ENCODE data around the gene DYRK1B. TPM values are rescaled to one million over a fixed set of nuclear protein-coding genes. Genes with fewer than 3 reads are reported as not detected.

Gene DYRK1B
- polyA plus RNA-seq, 1 donor (not counting 4 experiments of a cell fraction or from before 2014, with no cell fraction given) = 4.6 TPM

- peaks cover 32 to 37% of the 10 kb centered on the region in 2 experiments for H3K36me3 ChIP-seq (ENCODE audit: control insufficient read depth in 2 of 2, extremely low read depth in 1 of 2, insufficient read depth in 2 of 2, low read length in 2 of 2)
- H2AFZ ChIP-seq (ENCODE audit: control insufficient read depth, low read length) = no peak overlapping the region
- H3K4me3 ChIP-seq (ENCODE audit: control insufficient read depth in 2 of 3, extremely low read depth in 1 of 3, insufficient read depth in 2 of 3, low read depth in 1 of 3, low read length in 3 of 3) = no peak overlapping the region
- H4K20me1 ChIP-seq (ENCODE audit: control insufficient read depth, extremely low read depth, insufficient read depth, low read length) = peaks cover 4% of the 10 kb centered on the region
- no peak overlapping the region for H3K9ac ChIP-seq (ENCODE audit: control insufficient read depth, extremely low read depth, insufficient read depth, low read length)
- TF ChIP-seq CTCF (optimal IDR thresholded peaks at IDR 0.05 in 1 of 3, IDR thresholded peaks at IDR 0.05 in 1 of 3, conservative IDR thresholded peaks at IDR 0.05 in 1 of 3; ENCODE audit: extremely low read depth in 1 of 3, insufficient read depth in 2 of 3, low read length in 3 of 3) (no peak), EZH2 (IDR thresholded peaks at IDR 0.05; ENCODE audit: low read length) (no peak)
- H3K9me1 ChIP-seq (ENCODE audit: control insufficient read depth, extremely low read depth, insufficient read depth, low read length) = no peaks in the 10 kb centered on the region
- H3K27ac ChIP-seq (ENCODE audit: control insufficient read depth, insufficient read depth, low read length) = no peak overlapping the region
- dilution Hi-C loops (cut with MboI; ENCODE audit: extremely low pct_ligation_motif_present, low sequenced_read_pairs) = no loop called here
- DNase-seq (ENCODE audit: low read depth, low spot score) = no peak
- H3K27me3 ChIP-seq (ENCODE audit: control insufficient read depth, extremely low read depth, insufficient read depth, low read length) = no peaks in the 10 kb centered on the region
- peaks cover 67% of the 10 kb centered on the region for H3K79me2 ChIP-seq (ENCODE audit: control insufficient read depth, insufficient read depth, low read length)
- no peaks in the 10 kb centered on the region for H3K9me3 ChIP-seq (ENCODE audit: control insufficient read depth, low read depth, low read length)
- no peak for FAIRE-seq
- peaks cover 26% of the 10 kb centered on the region for H3K4me1 ChIP-seq (ENCODE audit: control insufficient read depth, extremely low read depth, insufficient read depth, low read length)
- no peak overlapping the region for H3K4me2 ChIP-seq (ENCODE audit: control insufficient read depth, extremely low read depth, insufficient read depth, low read depth, low read length)
These were observed 6.5 kb upstream of the DYRK1B start for GRCh38 chr19:39840492-39840891.

- Histone ChIP-seq H3K4me1 (ENCODE audit: control insufficient read depth, extremely low read depth, insufficient read depth, low read length) (peaks cover 21% of the 10 kb centered on the region), H3K79me2 (ENCODE audit: control insufficient read depth, insufficient read depth, low read length) (peaks cover 60% of the 10 kb centered on the region), H3K9ac (ENCODE audit: control insufficient read depth, extremely low read depth, insufficient read depth, low read length) (no peak overlapping the region), H3K4me3 (ENCODE audit: control insufficient read depth in 2 of 3, extremely low read depth in 1 of 3, insufficient read depth in 2 of 3, low read depth in 1 of 3, low read length in 3 of 3) (no peak overlapping the region), H3K27me3 (ENCODE audit: control insufficient read depth, extremely low read depth, insufficient read depth, low read length) (no peaks in the 10 kb centered on the region), H4K20me1 (ENCODE audit: control insufficient read depth, extremely low read depth, insufficient read depth, low read length) (peaks cover 4% of the 10 kb centered on the region), H3K9me3 (ENCODE audit: control insufficient read depth, low read depth, low read length) (no peaks in the 10 kb centered on the region), H3K36me3 (ENCODE audit: control insufficient read depth in 2 of 2, extremely low read depth in 1 of 2, insufficient read depth in 2 of 2, low read length in 2 of 2) (peaks cover 34 to 40% of the 10 kb centered on the region in 2 experiments), H3K9me1 (ENCODE audit: control insufficient read depth, extremely low read depth, insufficient read depth, low read length) (no peaks in the 10 kb centered on the region), H3K27ac (ENCODE audit: control insufficient read depth, insufficient read depth, low read length) (no peak overlapping the region), H2AFZ (ENCODE audit: control insufficient read depth, low read length) (no peak overlapping the region), H3K4me2 (ENCODE audit: control insufficient read depth, extremely low read depth, insufficient read depth, low read depth, low read length) (no peak overlapping the region)
- no peak for FAIRE-seq
- DNase-seq (ENCODE audit: low read depth, low spot score) = no peak
- dilution Hi-C loops (cut with MboI; ENCODE audit: extremely low pct_ligation_motif_present, low sequenced_read_pairs) = no loop called here
- TF ChIP-seq EZH2 (IDR thresholded peaks at IDR 0.05; ENCODE audit: low read length) = no peak
- TF ChIP-seq CTCF (optimal IDR thresholded peaks at IDR 0.05 in 1 of 3, IDR thresholded peaks at IDR 0.05 in 1 of 3, conservative IDR thresholded peaks at IDR 0.05 in 1 of 3; ENCODE audit: extremely low read depth in 1 of 3, insufficient read depth in 2 of 3, low read length in 3 of 3) = no peak
These were observed 5.8 kb upstream of the DYRK1B start for GRCh38 chr19:39839678-39840327.

All from keratinocyte (primary cell).